LNCaP clone FGC (cell line): ENCODE data around the gene SMIM38.

Source experiments
- DNase-seq: peaks from one replicate; pipeline ENCODE4 v3.0.0-alpha.2; 2011; ENCODE audit warnings: low read depth
- H3K4me3 ChIP-seq: 2 replicates; pipeline ENCODE4 v1.5.1; 2011; ENCODE audit warnings: mild to moderate bottlenecking, low read depth, low read length, control low read depth
- CTCF ChIP-seq: IDR thresholded peaks from 2 replicates; pipeline ENCODE4 v1.5.1; 2012; ENCODE audit warnings: mild to moderate bottlenecking; ENCODE audit not compliant: control insufficient read depth, insufficient read depth; ENCODE audit errors: extremely low read depth

SMIM38 gene

GRCh38 chr11:69150175-69150574 lies 5.6 kb upstream of the SMIM38 start:
- DNase-seq = no peak
- no peak overlapping the region for H3K4me3 ChIP-seq
- TF ChIP-seq CTCF = no peak

GRCh38 chr11:69151836-69152235 lies 3.9 kb upstream of the SMIM38 start:
- DNase-seq = no peak
- no peak for TF ChIP-seq CTCF
- no peak overlapping the region for H3K4me3 ChIP-seq

GRCh38 chr11:69152733-69153421 lies 2.9 kb upstream of the SMIM38 start:
- DNase-seq = no peak
- no peak overlapping the region for H3K4me3 ChIP-seq
- TF ChIP-seq CTCF = no peak

DNA sequence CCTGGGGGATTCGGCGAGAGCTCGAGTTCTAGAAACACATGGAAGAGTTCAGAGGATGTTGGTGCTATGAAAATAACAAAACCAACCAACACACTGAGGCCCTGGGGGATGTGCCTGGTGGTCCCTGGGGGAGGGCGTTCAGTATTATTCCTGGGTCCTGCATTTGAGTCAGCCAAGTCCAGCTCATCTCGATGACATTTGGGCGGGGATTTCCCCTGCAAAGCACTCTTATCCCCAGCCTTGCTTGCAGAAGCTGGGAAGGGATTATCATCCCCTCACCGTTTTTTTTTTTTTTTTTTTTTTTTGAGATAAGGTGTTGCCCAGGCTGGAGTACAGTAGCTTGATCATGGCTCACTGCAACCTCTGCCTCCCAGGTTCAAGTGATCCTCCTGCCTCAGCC lies 2.1 kb upstream of the SMIM38 start:
- H3K4me3 ChIP-seq = no peak overlapping the region
- no peak for TF ChIP-seq CTCF
- no peak for DNase-seq

GRCh38 chr11:69154211-69154913 lies 1.4 kb upstream of the SMIM38 start:
- no peak for DNase-seq
- no peak for TF ChIP-seq CTCF

DNA sequence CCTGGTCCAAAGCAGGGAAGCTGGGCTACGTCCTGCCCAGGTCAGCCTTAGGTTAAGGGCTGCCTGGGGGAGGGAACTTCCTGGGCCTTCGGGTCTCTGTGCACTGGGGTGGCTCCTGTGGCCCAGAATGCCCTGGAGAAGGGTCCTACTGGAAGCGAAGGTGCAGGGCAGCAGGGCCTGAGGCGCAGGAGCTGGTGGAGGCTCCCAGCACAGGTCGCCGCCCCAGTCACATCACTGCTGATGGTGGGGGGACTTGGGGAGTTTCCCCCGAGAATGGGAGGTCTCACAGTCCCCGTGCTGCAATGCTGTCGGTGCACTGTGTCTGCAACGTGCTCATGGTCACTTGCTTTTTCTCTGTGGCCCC lies 815 bp upstream of the SMIM38 start:
- DNase-seq = no peak
- H3K4me3 ChIP-seq = no peak overlapping the region
- no peak for TF ChIP-seq CTCF

More at GRCh38 chr11:69154211-69154913, 1.4 kb upstream of the SMIM38 start:
- no peak overlapping the region for H3K4me3 ChIP-seq
